A673 (cell line): Measurements from ENCODE around the gene ACOT7. TPM values are rescaled to one million over a fixed set of nuclear protein-coding genes. Genes with fewer than 3 reads are reported as not detected.

Source experiments
- BruUV-seq: library from RNA; stranded (reverse); fragments of 400-500 nt; replicated peaks from 2 replicates; lab custom pipeline; 2021; lab: Mats Ljungman, UMichigan
- CTCF ChIA-PET: fragments of 300-600 bp; sonication (Branson Sonifier 250); formaldehyde crosslinking; loops from one replicate; lab custom pipeline; 2022; ENCODE audit warnings: antibody characterized with exemption; lab: Charles Lee
- POLR2A ChIA-PET: fragments of 300-600 bp; sonication (Branson Sonifier 250); formaldehyde crosslinking; loops from one replicate; lab custom pipeline; 2022; ENCODE audit warnings: antibody characterized with exemption; ENCODE audit not compliant: low non-redundant PET; lab: Charles Lee
- DNase-seq: peaks from one replicate; pipeline ENCODE4 v3.0.0-alpha.2; 2015; ENCODE audit warnings: low spot score
- H3K27ac ChIP-seq: fragments of 200-600 bp; sonication (generic); 2 replicates; pipeline ENCODE4 v1.5.1; 2016; ENCODE audit warnings: mixed run types, low read depth, mild to moderate bottlenecking, mixed read lengths, antibody characterized with exemption, low read length; ENCODE audit not compliant: poor library complexity, severe bottlenecking
- H3K27me3 ChIP-seq: fragments of 200-600 bp; sonication (generic); replicated peaks from 2 replicates; pipeline ENCODE4 v1.6.1; 2017; ENCODE audit warnings: mixed run types, low read depth, mild to moderate bottlenecking, mixed read lengths, antibody characterized with exemption, low read length; ENCODE audit not compliant: insufficient read depth, poor library complexity
- H3K36me3 ChIP-seq: fragments of 200-600 bp; sonication (generic); 2 replicates; pipeline ENCODE4 v1.6.1; 2016; ENCODE audit warnings: mixed run types, mild to moderate bottlenecking, mixed read lengths, antibody characterized with exemption, low read length; ENCODE audit not compliant: insufficient read depth, poor library complexity, severe bottlenecking
- H3K4me1 ChIP-seq: fragments of 200-600 bp; sonication (generic); 2 replicates; pipeline ENCODE4 v1.6.1; 2017; ENCODE audit warnings: mixed run types, mild to moderate bottlenecking, mixed read lengths, antibody characterized with exemption, low read length; ENCODE audit not compliant: insufficient read depth, poor library complexity, severe bottlenecking
- H3K4me3 ChIP-seq: fragments of 200-600 bp; sonication (generic); 2 replicates; pipeline ENCODE4 v1.5.1; 2016; ENCODE audit warnings: low read depth, mixed run types, mild to moderate bottlenecking, mixed read lengths, low read length; ENCODE audit not compliant: poor library complexity, severe bottlenecking
- H3K9me3 ChIP-seq: fragments of 200-600 bp; sonication (generic); 2 replicates; pipeline ENCODE4 v1.6.1; 2016; ENCODE audit warnings: mixed run types, low read depth, mild to moderate bottlenecking, mixed read lengths, antibody characterized with exemption, low read length; ENCODE audit not compliant: poor library complexity, severe bottlenecking
- EZH2 ChIP-seq: fragments of 200-600 bp; sonication (generic); IDR thresholded peaks from 2 replicates; pipeline ENCODE4 v1.6.1; 2017; ENCODE audit warnings: borderline replicate concordance, low read depth, mild to moderate bottlenecking, mixed read lengths, antibody characterized with exemption, low read length; ENCODE audit not compliant: poor library complexity, severe bottlenecking
- intact Hi-C: fragments of 100-400 bp; cut with micrococcal nuclease; formaldehyde crosslinking; loops from one replicate; pipeline ENCODE4 v1.10.0; 2022; ENCODE audit not compliant: unreplicated experiment
- total RNA-seq: library from RNA; stranded (reverse); gene quantifications from 2 replicates; pipeline ENCODE4 v1.2.3, GENCODE V29; 2021
- TF ChIP-seq, protein P1 (sequence below): fragments of 300-800, 200-600 bp; sonication (generic); conservative IDR thresholded peaks from 2 replicates; pipeline ENCODE4 v1.5.1; 2017; ENCODE audit warnings: low read depth, mild to moderate bottlenecking, antibody characterized with exemption, low read length, moderate library complexity, mixed read lengths

ACOT7 gene
- total RNA-seq, 1 experiment from 2014 or later: 132 TPM

GRCh38 chr1:6401673-6402072, 8.1 kb upstream of the ACOT7 start:
- ChIA-PET CTCF (interaction anchor here (1.2 kb wide), 1 partner anchor 53 kb away, joined by 4 read pairs; no protein-coding TSS in a partner anchor), POLR2A (no interaction called here)
- no peaks in the 10 kb centered on the region for H3K36me3 ChIP-seq
- H3K4me3 ChIP-seq: no peak overlapping the region
- no peak for DNase-seq
- no peaks in the 10 kb centered on the region for H3K27me3 ChIP-seq
- TF ChIP-seq, protein P1, sequence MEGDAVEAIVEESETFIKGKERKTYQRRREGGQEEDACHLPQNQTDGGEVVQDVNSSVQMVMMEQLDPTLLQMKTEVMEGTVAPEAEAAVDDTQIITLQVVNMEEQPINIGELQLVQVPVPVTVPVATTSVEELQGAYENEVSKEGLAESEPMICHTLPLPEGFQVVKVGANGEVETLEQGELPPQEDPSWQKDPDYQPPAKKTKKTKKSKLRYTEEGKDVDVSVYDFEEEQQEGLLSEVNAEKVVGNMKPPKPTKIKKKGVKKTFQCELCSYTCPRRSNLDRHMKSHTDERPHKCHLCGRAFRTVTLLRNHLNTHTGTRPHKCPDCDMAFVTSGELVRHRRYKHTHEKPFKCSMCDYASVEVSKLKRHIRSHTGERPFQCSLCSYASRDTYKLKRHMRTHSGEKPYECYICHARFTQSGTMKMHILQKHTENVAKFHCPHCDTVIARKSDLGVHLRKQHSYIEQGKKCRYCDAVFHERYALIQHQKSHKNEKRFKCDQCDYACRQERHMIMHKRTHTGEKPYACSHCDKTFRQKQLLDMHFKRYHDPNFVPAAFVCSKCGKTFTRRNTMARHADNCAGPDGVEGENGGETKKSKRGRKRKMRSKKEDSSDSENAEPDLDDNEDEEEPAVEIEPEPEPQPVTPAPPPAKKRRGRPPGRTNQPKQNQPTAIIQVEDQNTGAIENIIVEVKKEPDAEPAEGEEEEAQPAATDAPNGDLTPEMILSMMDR: no peak
- TF ChIP-seq EZH2: no peak
- BruUV-seq: no TSS peak
- no peaks in the 10 kb centered on the region for H3K9me3 ChIP-seq
- intact Hi-C loops: loop anchor here (5.0 kb wide), 1 partner anchor 294 kb away; no protein-coding TSS in a partner anchor
- H3K27ac ChIP-seq: no peak overlapping the region
- no peaks in the 10 kb centered on the region for H3K4me1 ChIP-seq

DNA sequence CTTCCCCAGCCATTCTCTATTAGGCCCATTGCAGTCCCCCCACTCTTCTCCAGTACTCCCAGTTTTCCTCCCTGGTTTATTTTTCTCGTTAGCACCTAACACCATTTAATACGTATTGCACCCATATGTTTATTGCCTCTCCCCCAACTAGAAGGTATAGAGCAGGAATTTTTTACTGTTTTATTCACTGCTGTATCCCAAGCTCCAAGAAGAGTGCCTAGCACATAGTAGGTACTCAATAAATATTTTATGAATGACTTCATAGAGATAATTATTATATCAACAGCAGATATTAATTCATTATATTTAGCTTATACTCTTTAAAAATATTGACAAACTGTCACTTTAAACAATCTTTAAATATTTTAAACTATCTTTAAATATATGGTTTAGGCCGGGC, 5.7 kb upstream of the ACOT7 start:
- Histone ChIP-seq H3K4me1 (peaks cover under 1% of the 10 kb centered on the region), H3K9me3 (no peaks in the 10 kb centered on the region), H3K36me3 (no peaks in the 10 kb centered on the region), H3K27ac (no peak overlapping the region), H3K27me3 (no peaks in the 10 kb centered on the region), H3K4me3 (no peak overlapping the region)
- TF ChIP-seq, protein P1: no peak
- no peak for TF ChIP-seq EZH2
- no peak for DNase-seq
- ChIA-PET CTCF (interaction anchor here (0.6 kb wide), 1 partner anchor 10 kb away, joined by 4 read pairs; no protein-coding TSS in a partner anchor), POLR2A (no interaction called here)
- intact Hi-C loops: no loop called here
- BruUV-seq: no TSS peak

GRCh38 chr1:6397844-6398441, 4.4 kb upstream of the ACOT7 start:
- Histone ChIP-seq H3K4me3 (no peak overlapping the region), H3K36me3 (no peaks in the 10 kb centered on the region), H3K9me3 (no peaks in the 10 kb centered on the region), H3K27ac (no peak overlapping the region), H3K4me1 (peaks cover 5% of the 10 kb centered on the region), H3K27me3 (no peaks in the 10 kb centered on the region)
- no peak for TF ChIP-seq EZH2
- TF ChIP-seq, protein P1: no peak
- intact Hi-C loops: no loop called here
- no TSS peak for BruUV-seq
- ChIA-PET CTCF (no interaction called here), POLR2A (no interaction called here)
- DNase-seq: no peak
